K562 (cell line): ENCODE results near the gene BOD1L1. TPM values are rescaled to one million over a fixed set of nuclear protein-coding genes. Genes with fewer than 3 reads are reported as not detected.

Experiments used
- C11orf30 ChIP-seq: fragments of 450-650 bp; IDR thresholded peaks from 2 replicates; pipeline ENCODE4 v1.6.1; 2016; ENCODE audit warnings: low read depth, mild to moderate bottlenecking
- CCNT2 ChIP-seq: IDR thresholded peaks from 2 replicates; pipeline ENCODE4 v1.6.1; 2011; ENCODE audit warnings: borderline replicate concordance, low read depth, mild to moderate bottlenecking, moderate library complexity, mixed read lengths, low read length; ENCODE audit not compliant: insufficient read length; ENCODE audit errors: extremely low read depth
- EHMT2 ChIP-seq: fragments of 450-650 bp; IDR thresholded peaks from 2 replicates; pipeline ENCODE4 v1.6.1; 2018; ENCODE audit warnings: antibody characterized with exemption
- ETS1 ChIP-seq: conservative IDR thresholded peaks from 2 replicates; pipeline ENCODE4 v1.6.1; 2011; ENCODE audit warnings: low read depth, mild to moderate bottlenecking, low read length; ENCODE audit not compliant: control insufficient read depth
- GABPA ChIP-seq: fragments of 200-800 bp; sonication (Bioruptor generic); conservative IDR thresholded peaks from 2 replicates; pipeline ENCODE4 v1.6.1; 2016; ENCODE audit warnings: low read depth, missing genetic modification characterization, missing compliant biosample characterization
- SMAD1 ChIP-seq: fragments of 150-350 bp; IDR thresholded peaks from 2 replicates; pipeline ENCODE4 v1.6.1; 2014; ENCODE audit warnings: low read length, low read depth; ENCODE audit not compliant: partially characterized antibody
- SUPT5H ChIP-seq: fragments of 450-650 bp; IDR thresholded peaks from 2 replicates; pipeline ENCODE4 v1.6.1; 2016
- XRCC4 ChIP-seq: IDR thresholded peaks from one replicate; pipeline ENCODE4 v1.6.1; 2011; ENCODE audit not compliant: insufficient read depth, insufficient read length; ENCODE audit errors: extremely low read depth
- ZEB2 ChIP-seq: fragments of 450-650 bp; IDR thresholded peaks from 2 replicates; pipeline ENCODE4 v1.6.1; 2016
- polyA plus RNA-seq, 8 experiments: library from polyadenylated mRNA; depleted of rRNA in 4 of 8; stranded (reverse) in 5 of 8; unstranded in 3 of 8; fragments of >200 nt; fragmentation: Nextera tagmentation in 2 of 8; fragmentation: Illumina TruSeq in 1 of 8; extraction: Ambion mirVana in 2 of 8; extraction: Trizol in 1 of 8; gene quantifications; 2 replicates each; pipeline versions ENCODE4 v1.2.1 to v1.2.3, GENCODE V29; 2011 to 2014; ENCODE audit warnings: inconsistent platforms in 1 of 8, missing spikeins in 1 of 8
- total RNA-seq, 7 experiments: library from RNA; depleted of rRNA in 6 of 7; stranded (reverse); fragments of >200 nt in 6 of 7; fragmentation: Illumina TruSeq in 2 of 7; extraction: Trizol in 2 of 7; gene quantifications; 2 replicates each; pipeline versions ENCODE4 v1.2.1 to v1.2.3, GENCODE V29; 2011 to 2021; ENCODE audit warnings: low replicate concordance in 1 of 7
- TF ChIP-seq, protein P1 (sequence below), 2 experiments: IDR thresholded peaks; 2 replicates each; pipeline ENCODE4 v1.6.1; 2011; ENCODE audit warnings: borderline replicate concordance in 1 of 2, control low read depth in 1 of 2, low read depth in 1 of 2, low read length in 1 of 2, mild to moderate bottlenecking in 1 of 2, mixed read lengths in 1 of 2, moderate library complexity in 1 of 2; ENCODE audit not compliant: insufficient read depth in 1 of 2, insufficient read length in 1 of 2, poor library complexity in 1 of 2, severe bottlenecking in 1 of 2; ENCODE audit errors: extremely low read depth in 1 of 2
- TF ChIP-seq, protein P2 (sequence below): sonication (generic); formaldehyde crosslinking; IDR thresholded peaks from 2 replicates; pipeline ENCODE4 v1.8.0; 2022; ENCODE audit warnings: missing genetic modification reagents, mild to moderate bottlenecking, moderate library complexity, borderline replicate concordance
- TF ChIP-seq, protein P3 (sequence below): sonication (generic); formaldehyde crosslinking; IDR thresholded peaks from 2 replicates; pipeline ENCODE4 v1.8.0; 2022; ENCODE audit warnings: mild to moderate bottlenecking, missing genetic modification reagents, borderline replicate concordance

The BOD1L1 gene
- total and polyA plus RNA-seq, 9 of the 15 experiments (the other 6 are each of a cell fraction or from before 2014, with no cell fraction given): 4.8 to 23.2 (median 17.7) TPM

GRCh38 chr4:13627606-13628311 lies at the start of gene BOD1L1 (continued):
- TF ChIP-seq, protein P1, sequence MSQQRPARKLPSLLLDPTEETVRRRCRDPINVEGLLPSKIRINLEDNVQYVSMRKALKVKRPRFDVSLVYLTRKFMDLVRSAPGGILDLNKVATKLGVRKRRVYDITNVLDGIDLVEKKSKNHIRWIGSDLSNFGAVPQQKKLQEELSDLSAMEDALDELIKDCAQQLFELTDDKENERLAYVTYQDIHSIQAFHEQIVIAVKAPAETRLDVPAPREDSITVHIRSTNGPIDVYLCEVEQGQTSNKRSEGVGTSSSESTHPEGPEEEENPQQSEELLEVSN (IDR thresholded peaks at IDR 0.05; ENCODE audit: borderline replicate concordance in 1 of 2, extremely low read depth in 1 of 2, insufficient read depth in 1 of 2, insufficient read length in 1 of 2, low read depth in 1 of 2, low read length in 1 of 2, poor library complexity in 1 of 2, severe bottlenecking in 1 of 2): peak; percentile 48 to 61
- TF ChIP-seq GABPA (peak; percentile 99), SMAD1 (peak; percentile 56), CCNT2 (peak; percentile 93), SUPT5H (peak; percentile 90), ETS1 (peak; percentile 84), ZEB2 (no peak), EHMT2 (peak; percentile 60; the same call in 1 of the 2 replicates), XRCC4 (no peak), C11orf30 (peak; percentile 96)
- TF ChIP-seq, protein P2, sequence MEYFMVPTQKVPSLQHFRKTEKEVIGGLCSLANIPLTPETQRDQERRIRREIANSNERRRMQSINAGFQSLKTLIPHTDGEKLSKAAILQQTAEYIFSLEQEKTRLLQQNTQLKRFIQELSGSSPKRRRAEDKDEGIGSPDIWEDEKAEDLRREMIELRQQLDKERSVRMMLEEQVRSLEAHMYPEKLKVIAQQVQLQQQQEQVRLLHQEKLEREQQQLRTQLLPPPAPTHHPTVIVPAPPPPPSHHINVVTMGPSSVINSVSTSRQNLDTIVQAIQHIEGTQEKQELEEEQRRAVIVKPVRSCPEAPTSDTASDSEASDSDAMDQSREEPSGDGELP (CRISPR knock-in tag): peak; percentile 75
- TF ChIP-seq, protein P3, sequence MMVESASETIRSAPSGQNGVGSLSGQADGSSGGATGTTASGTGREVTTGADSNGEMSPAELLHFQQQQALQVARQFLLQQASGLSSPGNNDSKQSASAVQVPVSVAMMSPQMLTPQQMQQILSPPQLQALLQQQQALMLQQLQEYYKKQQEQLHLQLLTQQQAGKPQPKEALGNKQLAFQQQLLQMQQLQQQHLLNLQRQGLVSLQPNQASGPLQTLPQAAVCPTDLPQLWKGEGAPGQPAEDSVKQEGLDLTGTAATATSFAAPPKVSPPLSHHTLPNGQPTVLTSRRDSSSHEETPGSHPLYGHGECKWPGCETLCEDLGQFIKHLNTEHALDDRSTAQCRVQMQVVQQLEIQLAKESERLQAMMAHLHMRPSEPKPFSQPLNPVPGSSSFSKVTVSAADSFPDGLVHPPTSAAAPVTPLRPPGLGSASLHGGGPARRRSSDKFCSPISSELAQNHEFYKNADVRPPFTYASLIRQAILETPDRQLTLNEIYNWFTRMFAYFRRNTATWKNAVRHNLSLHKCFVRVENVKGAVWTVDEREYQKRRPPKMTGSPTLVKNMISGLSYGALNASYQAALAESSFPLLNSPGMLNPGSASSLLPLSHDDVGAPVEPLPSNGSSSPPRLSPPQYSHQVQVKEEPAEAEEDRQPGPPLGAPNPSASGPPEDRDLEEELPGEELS (CRISPR knock-in tag): peak; percentile 85; the same call in 1 of the 2 replicates
